Effector memory CD4-positive, alpha-beta T cell (primary cell): ENCODE measurements around the gene ENOPH1.

ENCODE experiments used
- DNase-seq, 3 donors: peaks; one replicate each; pipeline ENCODE4 v3.0.0-alpha.2; 2020
- H3K27ac ChIP-seq: 2 replicates; pipeline ENCODE4 v1.7.0; 2013; ENCODE audit warnings: mild to moderate bottlenecking, low read length, moderate library complexity; ENCODE audit not compliant: insufficient read depth, poor library complexity, severe bottlenecking
- H3K27me3 ChIP-seq: replicated peaks from 2 replicates; pipeline ENCODE4 v1.7.0; 2013; ENCODE audit warnings: mild to moderate bottlenecking, low read length; ENCODE audit not compliant: insufficient read depth, control insufficient read depth, poor library complexity, severe bottlenecking
- H3K36me3 ChIP-seq: 2 replicates; pipeline ENCODE4 v1.7.0; 2013; ENCODE audit warnings: mild to moderate bottlenecking, low read length, moderate library complexity; ENCODE audit not compliant: control insufficient read depth, insufficient read depth
- H3K4me1 ChIP-seq: 2 replicates; pipeline ENCODE4 v1.7.0; 2013; ENCODE audit warnings: low read length, mild to moderate bottlenecking; ENCODE audit not compliant: control insufficient read depth, insufficient read depth, poor library complexity, severe bottlenecking
- H3K4me3 ChIP-seq: 2 replicates; pipeline ENCODE4 v1.7.0; 2013; ENCODE audit warnings: low read length, low read depth, mild to moderate bottlenecking; ENCODE audit not compliant: insufficient read depth, poor library complexity, severe bottlenecking
- H3K9me3 ChIP-seq: 2 replicates; pipeline ENCODE4 v1.7.0; 2013; ENCODE audit warnings: mild to moderate bottlenecking, low read length, moderate library complexity; ENCODE audit not compliant: control insufficient read depth

The ENOPH1 gene

DNA sequence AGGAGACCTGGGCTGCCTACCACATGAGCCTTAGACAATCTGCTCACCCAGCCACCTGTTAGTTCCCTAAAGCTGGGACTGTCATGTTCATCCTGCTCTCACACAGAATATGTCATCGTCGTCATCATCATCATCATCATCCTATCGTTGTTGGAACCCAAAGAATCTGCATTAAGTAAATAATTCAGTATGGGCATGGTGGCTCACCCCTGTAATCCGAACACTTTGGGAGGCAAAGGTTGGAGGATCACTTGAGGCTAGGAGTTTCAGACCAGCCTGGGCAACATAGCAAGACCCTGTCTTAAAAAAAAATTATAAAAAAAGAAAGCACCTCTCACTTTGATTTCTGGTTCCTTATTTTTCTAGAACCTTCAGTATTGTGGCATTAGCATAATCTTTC lies 6.4 kb downstream of the ENOPH1 start:
- no peak overlapping the region for H3K27ac ChIP-seq

GRCh38 chr4:82437285-82438005 lies 7.1 kb downstream of the ENOPH1 start:
- Histone ChIP-seq H3K9me3 (no peaks in the 10 kb centered on the region), H3K4me1 (peaks cover 2% of the 10 kb centered on the region), H3K27me3 (no peaks in the 10 kb centered on the region), H3K4me3 (no peak overlapping the region), H3K36me3 (peaks cover 10% of the 10 kb centered on the region), H3K27ac (no peak overlapping the region)
- DNase-seq = no peak

More for the DNA sequence above, 6.4 kb downstream of the ENOPH1 start:
- Histone ChIP-seq H3K27me3 (no peaks in the 10 kb centered on the region), H3K36me3 (peaks cover 6% of the 10 kb centered on the region), H3K4me1 (peaks cover 5% of the 10 kb centered on the region), H3K9me3 (no peaks in the 10 kb centered on the region), H3K4me3 (no peak overlapping the region)
- DNase-seq = no peak

DNA sequence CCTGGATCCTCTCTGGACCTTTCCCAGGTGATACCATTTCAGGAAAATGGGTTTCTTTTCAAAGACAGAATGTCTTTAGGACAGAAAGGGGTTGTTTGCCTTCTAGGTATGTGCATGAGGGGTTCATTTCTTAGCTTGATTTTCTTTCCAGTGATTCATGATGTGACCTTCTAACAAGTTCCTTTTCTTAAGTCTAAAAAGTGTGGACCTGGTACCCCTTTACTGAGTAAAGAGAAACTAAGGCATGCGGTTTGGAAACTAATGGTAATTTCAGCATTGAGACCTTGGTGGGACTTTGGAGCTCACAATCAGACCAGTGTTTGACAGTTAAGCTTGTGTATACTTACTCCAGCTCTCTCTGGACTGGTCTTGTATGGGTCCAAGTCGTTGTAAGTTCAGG lies 8.7 kb downstream of the ENOPH1 start:
- H3K36me3 ChIP-seq = peaks cover 11% of the 10 kb centered on the region
- H3K4me1 ChIP-seq = peaks cover 2% of the 10 kb centered on the region
- no peak overlapping the region for H3K4me3 ChIP-seq
- no peak overlapping the region for H3K27ac ChIP-seq
- H3K27me3 ChIP-seq = no peaks in the 10 kb centered on the region
- no peaks in the 10 kb centered on the region for H3K9me3 ChIP-seq
- no peak for DNase-seq

DNA sequence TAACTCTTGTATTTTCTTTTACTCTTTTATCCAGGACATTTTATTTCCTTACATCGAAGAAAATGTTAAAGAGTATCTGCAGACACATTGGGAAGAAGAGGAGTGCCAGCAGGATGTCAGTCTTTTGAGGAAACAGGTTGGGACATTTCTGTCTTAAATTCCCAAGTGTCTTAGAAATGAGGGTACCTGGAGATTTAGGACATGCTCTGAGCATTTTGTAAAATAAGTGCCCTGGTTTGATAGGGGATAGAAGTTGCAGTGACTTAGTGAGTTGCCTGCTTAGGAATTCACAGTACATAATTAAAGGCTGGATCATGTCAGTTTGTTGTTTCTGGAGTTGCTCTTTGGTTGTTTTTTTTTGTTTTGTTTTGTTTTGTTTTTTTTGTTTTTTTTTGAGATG lies 17.5 kb downstream of the ENOPH1 start:
- H3K27ac ChIP-seq = no peak overlapping the region
- H3K36me3 ChIP-seq = peaks cover 41% of the 10 kb centered on the region
- DNase-seq = no peak
- H3K27me3 ChIP-seq = no peaks in the 10 kb centered on the region
- H3K4me1 ChIP-seq = no peaks in the 10 kb centered on the region
- no peaks in the 10 kb centered on the region for H3K9me3 ChIP-seq
- no peak overlapping the region for H3K4me3 ChIP-seq

GRCh38 chr4:82450966-82451755 lies 20.8 kb downstream of the ENOPH1 start:
- Histone ChIP-seq H3K27me3 (no peaks in the 10 kb centered on the region), H3K27ac (no peak overlapping the region), H3K9me3 (no peaks in the 10 kb centered on the region), H3K4me3 (no peak overlapping the region), H3K36me3 (peaks cover 59% of the 10 kb centered on the region), H3K4me1 (no peaks in the 10 kb centered on the region)
- no peak for DNase-seq

- H3K27ac ChIP-seq = no peak overlapping the region
- peaks cover 68% of the 10 kb centered on the region for H3K36me3 ChIP-seq
- no peaks in the 10 kb centered on the region for H3K9me3 ChIP-seq
- H3K4me1 ChIP-seq = no peaks in the 10 kb centered on the region
- no peaks in the 10 kb centered on the region for H3K27me3 ChIP-seq
- no peak overlapping the region for H3K4me3 ChIP-seq
- DNase-seq = no peak
Measured at GRCh38 chr4:82452026-82452425, 21.6 kb downstream of the ENOPH1 start.

DNA sequence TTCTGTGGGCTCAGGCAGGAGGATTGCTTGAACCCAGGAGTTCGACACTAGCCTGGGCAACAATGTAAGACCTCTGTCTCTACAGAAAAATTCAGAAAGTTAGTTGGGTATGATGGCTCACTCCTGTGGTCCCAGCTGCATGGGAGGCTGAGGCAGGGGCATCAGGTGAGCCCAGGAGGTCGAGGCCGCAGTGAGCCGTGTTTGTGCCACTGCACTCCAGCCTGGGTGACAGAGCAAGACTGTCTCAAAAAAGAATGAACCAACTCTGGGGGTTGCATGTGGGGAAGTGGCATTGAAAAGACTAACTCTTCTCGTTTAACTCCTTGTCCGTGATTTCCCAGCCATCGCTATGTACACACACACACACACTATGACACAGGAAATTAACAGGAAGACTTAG lies 26.9 kb downstream of the ENOPH1 start:
- Histone ChIP-seq H3K9me3 (no peaks in the 10 kb centered on the region), H3K4me1 (no peaks in the 10 kb centered on the region), H3K27ac (no peak overlapping the region), H3K4me3 (no peak overlapping the region), H3K36me3 (peaks cover 55% of the 10 kb centered on the region), H3K27me3 (no peaks in the 10 kb centered on the region)
- DNase-seq = no peak

- no peaks in the 10 kb centered on the region for H3K4me1 ChIP-seq
- no peaks in the 10 kb centered on the region for H3K27me3 ChIP-seq
- peaks cover 44% of the 10 kb centered on the region for H3K36me3 ChIP-seq
- no peak overlapping the region for H3K27ac ChIP-seq
- DNase-seq = no peak
- H3K9me3 ChIP-seq = no peaks in the 10 kb centered on the region
- no peak overlapping the region for H3K4me3 ChIP-seq
Measured at GRCh38 chr4:82458729-82459128, 28.3 kb downstream of the ENOPH1 start.

GRCh38 chr4:82461710-82462109 lies 31.3 kb downstream of the ENOPH1 start:
- Histone ChIP-seq H3K4me3 (no peak overlapping the region), H3K36me3 (peaks cover 27% of the 10 kb centered on the region), H3K27me3 (no peaks in the 10 kb centered on the region), H3K9me3 (no peaks in the 10 kb centered on the region), H3K4me1 (no peaks in the 10 kb centered on the region), H3K27ac (no peak overlapping the region)
- DNase-seq = no peak

DNA sequence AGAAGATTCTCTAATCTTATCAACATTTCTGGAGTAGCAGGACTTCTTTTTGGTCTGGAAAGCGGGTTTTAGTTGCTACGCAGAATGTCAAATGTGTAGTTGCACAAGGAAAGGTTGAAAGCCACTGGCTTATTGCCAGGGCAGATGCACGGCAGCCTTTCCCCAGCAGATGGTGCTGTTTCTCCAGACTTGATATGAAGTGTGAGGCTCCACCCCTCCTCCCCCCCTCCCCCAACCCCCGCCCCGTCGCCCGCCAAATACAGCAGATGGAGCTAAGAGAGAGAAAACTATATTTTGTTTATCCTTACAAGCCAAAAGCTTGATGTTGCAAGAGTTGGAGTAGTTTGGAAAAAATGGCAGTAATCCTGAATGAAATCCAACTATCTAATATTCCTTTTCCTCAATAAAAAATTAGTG lies 32.0 kb downstream of the ENOPH1 start:
- no peak overlapping the region for H3K4me3 ChIP-seq
- no peaks in the 10 kb centered on the region for H3K9me3 ChIP-seq
- H3K4me1 ChIP-seq = no peaks in the 10 kb centered on the region
- no peaks in the 10 kb centered on the region for H3K27me3 ChIP-seq
- DNase-seq = peak; percentile 54 to 77 (median 61)
- no peak overlapping the region for H3K27ac ChIP-seq
- peaks cover 25% of the 10 kb centered on the region for H3K36me3 ChIP-seq
